MCF 10A (cell line): ENCODE measurements around the gene KLHL21. TPM values are rescaled to one million over a fixed set of nuclear protein-coding genes. Genes with fewer than 3 reads are reported as not detected.

Experiments used
- Bru-seq: library from RNA; stranded (reverse); fragments of 400-500 nt; gene quantifications from one replicate; lab custom pipeline; 2021; lab: Mats Ljungman, UMichigan
- BruChase-seq, 2 experiments: library from RNA; stranded (reverse); fragments of 400-500 nt; gene quantifications; one replicate each; lab custom pipeline; 2021; lab: Mats Ljungman, UMichigan
- BruUV-seq: library from RNA; stranded (reverse); fragments of 400-500 nt; replicated peaks from 2 replicates; lab custom pipeline; 2021; lab: Mats Ljungman, UMichigan
- CTCF ChIA-PET: fragments of 300-600 bp; sonication (Branson Sonifier 250); formaldehyde crosslinking; extraction: SDS; loops from one replicate; lab custom pipeline; 2021; ENCODE audit warnings: antibody characterized with exemption, inconsistent platforms; lab: Yijun Ruan, JAX
- POLR2A ChIA-PET: fragments of 300-600, 350-650 bp; sonication (Branson Sonifier 250); formaldehyde crosslinking; extraction: SDS; loops from one replicate; lab custom pipeline; 2020; ENCODE audit warnings: antibody characterized with exemption, inconsistent platforms; lab: Yijun Ruan, JAX
- DNase-seq: peaks from one replicate; pipeline ENCODE4 v3.0.0-alpha.2; 2018; ENCODE audit not compliant: unreplicated experiment
- H3K27ac Mint-ChIP-seq: one replicate; pipeline ENCODE4 v1.8.0; 2022; ENCODE audit warnings: mild to moderate bottlenecking, low read depth, mixed read lengths; ENCODE audit not compliant: unreplicated experiment
- H3K27me3 Mint-ChIP-seq: one replicate; pipeline ENCODE4 v1.8.0; 2022; ENCODE audit warnings: mixed read lengths; ENCODE audit not compliant: insufficient read depth, unreplicated experiment
- H3K36me3 Mint-ChIP-seq: one replicate; pipeline ENCODE4 v1.8.0; 2022; ENCODE audit warnings: mild to moderate bottlenecking, moderate library complexity, mixed read lengths; ENCODE audit not compliant: insufficient read depth, unreplicated experiment
- H3K4me1 Mint-ChIP-seq: one replicate; pipeline ENCODE4 v1.8.0; 2022; ENCODE audit warnings: mixed read lengths; ENCODE audit not compliant: insufficient read depth, unreplicated experiment
- H3K4me3 Mint-ChIP-seq: one replicate; pipeline ENCODE4 v1.8.0; 2022; ENCODE audit warnings: mild to moderate bottlenecking, moderate library complexity, mixed read lengths; ENCODE audit not compliant: unreplicated experiment
- H3K9me3 Mint-ChIP-seq: one replicate; pipeline ENCODE4 v1.8.0; 2022; ENCODE audit warnings: mixed read lengths; ENCODE audit not compliant: unreplicated experiment
- intact Hi-C: fragments of 100-400 bp; cut with micrococcal nuclease; formaldehyde crosslinking; loops from 2 replicates; pipeline ENCODE4 v1.14.1; 2022
- long read RNA-seq: library from polyadenylated mRNA; stranded (forward); transcript quantifications from one replicate; pipeline ENCODE4 v2.0.0, GENCODE V29; 2022
- total RNA-seq: library from RNA; stranded (reverse); gene quantifications from 2 replicates; pipeline ENCODE4 v1.2.3, GENCODE V29; 2022
- TF ChIP-seq, protein P1 (sequence below): fragments of 200-600 bp; IDR thresholded peaks from one replicate; pipeline ENCODE4 v1.8.0; 2022; ENCODE audit warnings: antibody characterized with exemption, mild to moderate bottlenecking; ENCODE audit not compliant: unreplicated experiment

The KLHL21 gene, protein sequence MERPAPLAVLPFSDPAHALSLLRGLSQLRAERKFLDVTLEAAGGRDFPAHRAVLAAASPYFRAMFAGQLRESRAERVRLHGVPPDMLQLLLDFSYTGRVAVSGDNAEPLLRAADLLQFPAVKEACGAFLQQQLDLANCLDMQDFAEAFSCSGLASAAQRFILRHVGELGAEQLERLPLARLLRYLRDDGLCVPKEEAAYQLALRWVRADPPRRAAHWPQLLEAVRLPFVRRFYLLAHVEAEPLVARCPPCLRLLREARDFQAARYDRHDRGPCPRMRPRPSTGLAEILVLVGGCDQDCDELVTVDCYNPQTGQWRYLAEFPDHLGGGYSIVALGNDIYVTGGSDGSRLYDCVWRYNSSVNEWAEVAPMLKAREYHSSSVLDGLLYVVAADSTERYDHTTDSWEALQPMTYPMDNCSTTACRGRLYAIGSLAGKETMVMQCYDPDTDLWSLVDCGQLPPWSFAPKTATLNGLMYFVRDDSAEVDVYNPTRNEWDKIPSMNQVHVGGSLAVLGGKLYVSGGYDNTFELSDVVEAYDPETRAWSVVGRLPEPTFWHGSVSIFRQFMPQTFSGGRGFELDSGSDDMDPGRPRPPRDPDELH
- 14.0 and 19.5 TPM in 2 replicates for total RNA-seq
- percentile 63 among the genes with signal in this experiment for Bru-seq, nascent RNA
- BruChase-seq, experiment 1, labeled RNA remaining after a 6-hour chase, result percentile 72 among the genes with signal in this experiment
- BruChase-seq, experiment 2, labeled RNA remaining after a 2-hour chase, result percentile 74 among the genes with signal in this experiment
- long read RNA-seq, full-length matches to known transcripts, result 34 of 51 reads
- long read RNA-seq, partial matches to known transcripts, result 9 of 51 reads
- long read RNA-seq, other reads (novel, unspliced or antisense), result 8 of 51 reads

GRCh38 chr1:6602669-6603237, at the start of gene KLHL21:
Gene KLHL21 (minus strand): TSS chr1:6602869. CDS start chr1:6602817, 52 bp downstream.
- intact Hi-C loops, result loop anchor here (1.0 kb wide), 1 partner anchor 10 kb away; no protein-coding TSS in a partner anchor
- H3K27me3 Mint-ChIP-seq, result no peaks in the 10 kb centered on the region
- no TSS peak for BruUV-seq
- peak within 1 kb of the TSS; percentile 99 for H3K4me3 Mint-ChIP-seq
- TF ChIP-seq, protein P1, sequence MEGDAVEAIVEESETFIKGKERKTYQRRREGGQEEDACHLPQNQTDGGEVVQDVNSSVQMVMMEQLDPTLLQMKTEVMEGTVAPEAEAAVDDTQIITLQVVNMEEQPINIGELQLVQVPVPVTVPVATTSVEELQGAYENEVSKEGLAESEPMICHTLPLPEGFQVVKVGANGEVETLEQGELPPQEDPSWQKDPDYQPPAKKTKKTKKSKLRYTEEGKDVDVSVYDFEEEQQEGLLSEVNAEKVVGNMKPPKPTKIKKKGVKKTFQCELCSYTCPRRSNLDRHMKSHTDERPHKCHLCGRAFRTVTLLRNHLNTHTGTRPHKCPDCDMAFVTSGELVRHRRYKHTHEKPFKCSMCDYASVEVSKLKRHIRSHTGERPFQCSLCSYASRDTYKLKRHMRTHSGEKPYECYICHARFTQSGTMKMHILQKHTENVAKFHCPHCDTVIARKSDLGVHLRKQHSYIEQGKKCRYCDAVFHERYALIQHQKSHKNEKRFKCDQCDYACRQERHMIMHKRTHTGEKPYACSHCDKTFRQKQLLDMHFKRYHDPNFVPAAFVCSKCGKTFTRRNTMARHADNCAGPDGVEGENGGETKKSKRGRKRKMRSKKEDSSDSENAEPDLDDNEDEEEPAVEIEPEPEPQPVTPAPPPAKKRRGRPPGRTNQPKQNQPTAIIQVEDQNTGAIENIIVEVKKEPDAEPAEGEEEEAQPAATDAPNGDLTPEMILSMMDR, result no peak
- POLR2A ChIA-PET, result interaction anchor here (0.9 to 7.4 kb wide), 16 partner anchors 8 to 396 kb away, joined by 3 to 103 read pairs (median 12); partner anchors contain the start of genes CAMTA1, NOL9, PHF13 and PLEKHG5
- H3K4me1 Mint-ChIP-seq, result peaks cover 17% of the 10 kb centered on the region
- no peaks in the 10 kb centered on the region for H3K9me3 Mint-ChIP-seq
- H3K36me3 Mint-ChIP-seq, result peaks cover 32% of the 10 kb centered on the region
- DNase-seq, result peak; percentile 82
- CTCF ChIA-PET, result interaction anchor here (0.7 to 1.8 kb wide), 2 partner anchors 13 to 208 kb away, joined by 3 to 5 read pairs; no protein-coding TSS in a partner anchor
- H3K27ac Mint-ChIP-seq, result peak within 1 kb of the TSS; percentile 99

DNA sequence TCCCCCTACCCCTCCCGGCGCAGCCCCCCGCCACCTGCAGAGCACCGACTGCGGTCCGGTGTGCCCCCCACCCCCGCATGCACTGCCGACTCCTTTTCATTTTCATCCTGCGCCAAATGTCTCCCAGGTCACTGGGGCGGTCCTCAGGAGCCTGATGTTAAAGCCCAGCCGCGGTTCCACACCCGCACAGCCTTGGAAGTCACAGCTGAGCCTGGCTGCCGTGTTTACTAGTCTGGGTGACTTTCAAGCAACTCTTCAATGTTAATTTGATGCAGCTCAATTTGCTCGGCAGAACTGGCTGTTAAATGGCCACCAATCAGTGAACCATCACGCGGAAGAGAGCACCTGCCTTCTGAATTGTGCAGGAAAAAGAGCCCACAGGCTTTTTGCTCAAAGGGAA, 49.2 kb upstream of the KLHL21 start:
- Mint-ChIP-seq H3K36me3 (peaks cover 58% of the 10 kb centered on the region), H3K27ac (no peak overlapping the region), H3K4me1 (no peaks in the 10 kb centered on the region), H3K27me3 (no peaks in the 10 kb centered on the region), H3K4me3 (no peak overlapping the region), H3K9me3 (no peaks in the 10 kb centered on the region)
- ChIA-PET CTCF (interaction anchor here (0.6 to 0.9 kb wide), 2 partner anchors 11 to 1016 kb away, joined by 3 read pairs; no protein-coding TSS in a partner anchor), POLR2A (no interaction called here)
- intact Hi-C loops, result no loop called here
- BruUV-seq, result no TSS peak
- DNase-seq, result no peak
- TF ChIP-seq, protein P1, result no peak

DNA sequence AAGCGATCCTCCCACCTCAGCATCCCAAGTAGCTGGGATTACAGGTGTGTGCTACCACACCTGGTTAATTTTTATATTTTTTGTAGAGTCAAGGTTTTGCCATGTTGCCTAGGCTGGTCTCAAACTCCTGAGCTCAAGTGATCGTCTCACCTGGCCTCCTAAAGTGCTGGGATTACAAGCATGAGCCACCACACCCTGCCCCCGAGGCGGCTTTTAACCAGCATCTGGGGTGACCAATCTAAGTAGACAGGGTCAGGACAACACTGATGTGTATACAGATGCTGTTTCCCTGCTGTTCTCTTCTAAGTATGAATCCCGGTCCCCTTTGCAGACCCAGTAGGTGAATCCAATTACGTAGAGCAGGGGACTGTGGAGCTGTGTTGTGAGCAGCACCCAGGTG, 45.9 kb upstream of the KLHL21 start:
- CTCF ChIA-PET, result interaction anchor here (1.0 to 1.1 kb wide), 2 partner anchors 125 to 161 kb away, joined by 3 read pairs; no protein-coding TSS in a partner anchor
- no TSS peak for BruUV-seq

More for the DNA sequence above, 45.9 kb upstream of the KLHL21 start:
- TF ChIP-seq, protein P1, result no peak
- no peaks in the 10 kb centered on the region for H3K4me1 Mint-ChIP-seq
- peaks cover 52% of the 10 kb centered on the region for H3K36me3 Mint-ChIP-seq
- intact Hi-C loops, result loop anchor here (10.0 kb wide), 1 partner anchor 164 kb away; no protein-coding TSS in a partner anchor
- no peak for DNase-seq
- H3K4me3 Mint-ChIP-seq, result no peak overlapping the region
- no peaks in the 10 kb centered on the region for H3K27me3 Mint-ChIP-seq
- H3K27ac Mint-ChIP-seq, result no peak overlapping the region
- no peaks in the 10 kb centered on the region for H3K9me3 Mint-ChIP-seq
- POLR2A ChIA-PET, result interaction anchor here (0.6 to 1.0 kb wide), 2 partner anchors 12 to 91 kb away, joined by 3 read pairs; no protein-coding TSS in a partner anchor
